Measurements from ENCODE around the gene RFNG.

The RFNG gene

DNA sequence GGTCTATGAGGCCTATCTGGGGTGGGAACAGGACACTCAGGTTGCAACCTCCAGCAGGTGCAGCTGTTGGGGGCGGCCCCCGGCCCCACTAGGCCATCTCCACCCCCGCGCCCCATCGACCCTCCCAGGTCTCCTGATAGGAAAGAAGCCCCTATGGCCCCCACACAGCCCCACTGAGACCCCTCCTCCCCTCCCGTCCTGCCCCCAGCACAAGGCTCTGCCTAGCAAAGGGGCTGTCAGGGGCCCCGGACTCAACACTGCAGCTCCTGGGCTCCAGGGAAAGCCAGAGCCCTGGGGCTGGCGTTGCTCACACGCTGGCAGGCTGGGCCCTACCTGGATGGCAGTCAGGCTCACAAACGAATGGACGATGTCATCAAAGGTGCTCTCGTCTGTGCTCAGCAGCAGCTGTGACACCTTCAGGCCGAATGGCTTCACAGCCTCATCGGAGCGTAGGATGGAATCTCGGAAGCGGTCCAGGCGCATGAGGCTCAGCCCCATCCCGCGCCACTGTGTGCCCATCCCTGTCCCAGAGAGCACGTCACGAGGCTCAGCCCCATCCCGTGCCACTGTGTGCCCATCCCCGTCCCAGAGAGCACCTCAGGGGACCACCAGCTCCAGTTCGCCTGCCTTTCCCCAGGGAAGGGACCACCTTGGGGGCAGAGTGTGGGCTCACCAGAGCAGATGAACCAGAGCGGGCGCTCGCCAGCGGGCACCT lies 39.1 kb upstream of the RFNG start:
- FAIRE-seq: no peak
- DNase-seq (ENCODE audit: extremely low spot score, insufficient read length, low read depth): no peak

DNA sequence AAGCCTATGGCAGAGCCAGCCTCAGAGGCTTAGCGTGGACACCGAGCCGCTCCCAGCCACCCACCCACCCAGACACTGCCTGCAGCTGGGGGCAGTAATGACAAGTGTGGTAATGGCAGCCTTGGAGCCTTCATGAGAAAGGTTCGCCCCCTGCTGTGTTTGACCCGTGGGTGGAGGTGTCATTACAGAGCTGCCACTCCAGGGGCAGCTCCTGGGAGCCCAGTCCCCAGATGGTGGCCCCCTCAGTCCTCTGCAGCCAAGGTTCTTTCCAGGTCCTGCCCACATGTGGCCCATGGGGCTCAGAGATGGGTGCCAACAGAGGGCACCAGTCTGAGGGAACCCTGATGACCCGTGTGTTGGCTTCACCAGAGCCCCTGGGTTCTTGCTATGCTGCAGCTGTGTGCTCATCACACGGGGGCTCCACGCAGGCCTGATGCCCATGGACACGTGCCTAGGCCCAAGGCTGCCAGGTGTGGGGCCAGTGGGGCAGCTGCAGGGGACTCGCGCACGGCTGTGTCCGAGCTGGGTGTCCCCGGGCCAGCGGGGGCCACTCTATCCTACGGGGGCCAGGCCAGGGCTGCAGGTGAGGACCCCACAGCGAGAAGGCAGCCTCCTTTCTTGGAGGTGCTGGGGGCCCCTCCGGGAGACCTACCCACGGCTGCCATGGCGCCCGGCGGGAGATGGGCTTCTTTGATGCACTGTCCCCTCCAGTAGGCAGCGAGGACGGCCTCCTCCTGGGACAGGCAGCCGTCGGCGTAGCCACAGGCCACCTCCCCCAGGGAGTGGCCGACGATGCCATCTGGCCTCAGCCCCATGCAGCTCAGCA lies 38.3 kb upstream of the RFNG start:
- FAIRE-seq (no peak), DNase-seq (ENCODE audit: extremely low spot score, insufficient read length, low read depth) (no peak)

DNA sequence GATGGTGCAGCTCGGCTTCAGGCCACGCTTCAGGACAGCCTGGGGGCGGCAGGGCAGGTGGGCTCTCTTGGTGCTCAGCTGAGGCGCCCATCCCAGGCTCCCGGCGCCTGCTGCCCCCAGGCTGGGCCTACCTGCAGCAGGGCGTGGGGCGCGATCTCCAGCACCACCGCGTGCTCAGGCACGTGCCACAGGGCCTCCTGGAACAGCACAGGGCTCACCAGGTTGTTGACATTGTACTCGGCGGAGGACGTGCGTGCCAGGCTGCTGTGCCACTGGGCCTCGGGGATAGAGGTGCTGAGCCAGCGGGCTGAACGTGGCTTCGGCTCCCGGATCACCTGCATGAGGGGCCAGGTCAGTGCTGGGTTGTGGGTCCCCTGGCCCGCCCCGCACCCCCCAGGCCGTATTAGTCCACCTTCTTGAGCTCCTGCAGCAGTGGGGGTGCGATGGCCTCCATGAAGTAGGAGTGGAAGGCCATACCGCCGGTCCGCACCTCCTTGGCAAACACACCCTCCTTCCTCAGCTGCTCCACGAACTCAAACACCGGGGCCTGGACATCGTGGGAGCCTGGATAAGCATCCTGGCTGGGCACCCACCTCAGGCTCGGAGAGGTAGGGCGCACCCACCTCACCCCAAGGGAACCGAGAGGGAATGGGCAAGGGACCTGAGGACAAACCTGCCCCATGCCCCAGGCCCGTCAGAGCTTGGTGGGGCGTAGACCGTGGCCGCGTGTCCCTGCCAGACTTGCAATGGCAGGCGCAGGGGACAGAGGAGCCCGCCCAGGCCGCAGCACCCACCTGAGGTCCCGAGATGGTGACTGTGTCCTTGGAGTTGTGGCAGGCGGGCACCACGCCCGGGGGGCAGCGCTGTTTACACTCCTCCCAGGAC lies 37.5 kb upstream of the RFNG start:
- no peak for FAIRE-seq
- DNase-seq (ENCODE audit: extremely low spot score, insufficient read length, low read depth): no peak

DNA sequence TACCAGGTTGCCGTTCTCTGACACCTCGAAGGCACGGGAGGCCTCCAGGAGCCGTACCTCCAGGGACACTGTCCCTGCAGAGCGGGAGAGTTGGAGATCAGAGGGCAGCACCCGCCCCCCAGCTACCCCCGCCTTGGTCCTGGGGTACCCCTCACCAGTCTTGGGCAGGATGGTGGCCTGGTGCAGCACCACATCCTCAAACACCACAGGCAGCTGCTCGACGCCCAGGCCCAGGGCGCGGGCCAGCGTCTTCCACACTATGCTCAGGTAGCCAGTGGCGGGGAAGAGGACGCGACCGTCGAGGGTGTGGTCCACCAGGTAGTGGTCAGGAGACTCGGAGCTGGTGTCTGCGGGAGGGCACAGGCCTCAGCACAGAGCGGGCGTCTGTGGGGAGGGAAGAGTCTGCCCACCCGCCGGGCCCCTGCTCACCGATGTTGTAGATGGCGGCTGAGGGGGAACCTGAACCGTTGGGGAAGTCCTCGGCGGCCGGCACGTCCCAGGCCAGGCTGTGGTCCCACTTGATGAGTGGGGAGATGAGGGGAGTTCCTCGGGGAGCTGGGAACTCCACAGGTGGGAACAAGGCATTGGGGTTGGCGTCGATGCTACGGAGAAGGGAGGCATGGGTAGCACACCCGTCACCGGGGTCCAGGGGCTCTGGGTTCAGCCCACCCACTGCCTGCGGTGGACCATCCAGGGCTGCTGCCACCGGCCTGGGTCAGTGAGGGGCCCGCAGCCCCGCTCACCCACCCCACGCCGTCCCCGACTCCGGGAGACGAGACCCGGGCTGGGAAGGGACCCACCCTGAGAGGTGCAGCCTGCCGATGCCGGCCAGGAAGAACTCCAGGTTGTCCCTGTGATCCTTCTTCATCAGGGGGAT lies 36.6 kb upstream of the RFNG start:
- DNase-seq (ENCODE audit: extremely low spot score, insufficient read length, low read depth) (no peak), FAIRE-seq (no peak)

DNA sequence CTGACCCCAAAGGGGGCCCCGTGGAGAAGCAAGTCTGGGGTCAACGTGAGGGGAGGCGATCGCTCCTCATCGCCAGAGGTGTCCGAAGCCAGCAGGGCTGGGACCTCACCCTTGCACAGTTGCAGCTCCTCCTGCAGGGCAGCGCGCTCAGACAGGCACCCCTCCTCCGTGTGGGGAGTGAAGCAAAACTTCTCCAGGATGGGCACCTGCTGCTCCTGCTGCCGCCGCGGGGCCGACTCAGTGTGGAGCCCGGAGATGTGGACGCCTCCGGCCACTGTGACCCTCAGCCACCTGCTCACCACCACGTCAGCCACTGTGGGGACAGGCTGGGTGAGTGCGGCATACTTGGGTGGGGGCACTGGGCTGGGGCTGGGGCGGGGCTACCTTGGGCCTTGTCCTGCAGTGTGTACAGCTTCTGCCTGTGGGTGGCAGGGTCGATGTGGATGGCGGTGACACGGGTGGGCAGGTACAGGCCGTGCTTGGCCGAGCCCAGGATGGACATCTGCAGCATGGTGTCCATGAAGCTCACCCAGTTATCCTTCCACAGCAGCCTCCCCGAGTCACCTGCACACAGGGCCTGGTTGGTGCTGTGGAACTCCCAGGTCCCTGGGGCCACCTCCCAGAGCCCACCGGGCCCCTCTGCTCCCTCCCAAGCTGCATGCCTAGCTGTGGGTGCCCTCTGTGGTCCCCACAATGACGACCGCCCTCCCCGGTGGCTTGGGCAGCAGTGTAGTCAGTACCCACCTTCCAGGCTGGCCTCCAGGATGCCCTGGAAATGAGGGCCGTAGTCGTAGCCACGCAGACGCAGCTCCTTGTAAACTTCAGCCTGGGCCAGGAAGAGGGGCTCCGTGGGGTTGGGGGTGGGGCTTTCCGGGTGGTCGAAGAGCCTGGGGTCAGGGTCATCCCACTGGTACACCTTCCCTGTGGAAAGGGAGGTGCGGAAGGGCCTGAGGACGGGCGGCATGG lies 35.6 kb upstream of the RFNG start:
- no peak for FAIRE-seq

DNA sequence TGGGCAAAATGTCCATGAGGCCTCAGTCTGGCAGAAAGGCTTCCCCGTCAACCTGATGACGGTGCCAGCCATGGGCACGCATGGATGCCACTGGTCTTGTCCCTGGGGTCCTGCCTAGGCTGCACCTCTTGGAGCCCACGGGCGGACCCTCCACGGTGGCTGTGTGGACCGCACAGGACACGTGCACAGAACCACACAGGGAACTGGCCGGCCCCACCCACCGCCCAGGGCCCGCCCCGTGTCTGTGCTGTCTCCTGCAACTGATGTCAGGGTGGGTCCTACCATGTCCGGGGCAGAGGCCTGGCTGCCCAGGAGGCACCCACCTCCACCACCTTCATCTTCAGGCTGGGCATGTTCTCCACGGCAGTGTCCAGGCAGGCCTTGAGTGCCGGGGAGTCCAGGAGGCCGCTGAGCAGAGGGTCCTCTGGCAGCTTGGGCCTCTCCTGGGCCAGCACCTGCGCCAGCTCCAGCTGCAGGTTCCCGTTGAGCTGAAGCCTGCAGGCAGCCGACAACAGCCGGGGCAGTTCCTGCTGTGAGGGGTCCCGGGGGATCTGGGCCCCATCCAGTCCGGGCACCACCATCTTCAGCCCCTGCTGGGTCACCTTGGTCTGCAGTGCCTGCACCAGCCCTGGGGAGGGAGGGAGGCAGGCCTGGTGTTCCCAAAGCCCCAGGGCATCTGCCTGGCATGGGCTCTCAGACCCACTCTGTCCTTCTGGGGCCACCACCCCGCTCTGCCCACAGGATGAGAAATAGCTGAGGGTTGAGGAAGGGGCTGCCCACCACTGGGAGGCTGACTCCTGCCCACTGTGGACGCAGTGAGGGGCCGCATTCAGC lies 34.5 kb upstream of the RFNG start:
- no peak for FAIRE-seq
- DNase-seq (ENCODE audit: extremely low spot score, insufficient read length, low read depth): no peak

More for the DNA sequence above, 35.6 kb upstream of the RFNG start:
- no peak for DNase-seq (ENCODE audit: extremely low spot score, insufficient read length, low read depth)

DNA sequence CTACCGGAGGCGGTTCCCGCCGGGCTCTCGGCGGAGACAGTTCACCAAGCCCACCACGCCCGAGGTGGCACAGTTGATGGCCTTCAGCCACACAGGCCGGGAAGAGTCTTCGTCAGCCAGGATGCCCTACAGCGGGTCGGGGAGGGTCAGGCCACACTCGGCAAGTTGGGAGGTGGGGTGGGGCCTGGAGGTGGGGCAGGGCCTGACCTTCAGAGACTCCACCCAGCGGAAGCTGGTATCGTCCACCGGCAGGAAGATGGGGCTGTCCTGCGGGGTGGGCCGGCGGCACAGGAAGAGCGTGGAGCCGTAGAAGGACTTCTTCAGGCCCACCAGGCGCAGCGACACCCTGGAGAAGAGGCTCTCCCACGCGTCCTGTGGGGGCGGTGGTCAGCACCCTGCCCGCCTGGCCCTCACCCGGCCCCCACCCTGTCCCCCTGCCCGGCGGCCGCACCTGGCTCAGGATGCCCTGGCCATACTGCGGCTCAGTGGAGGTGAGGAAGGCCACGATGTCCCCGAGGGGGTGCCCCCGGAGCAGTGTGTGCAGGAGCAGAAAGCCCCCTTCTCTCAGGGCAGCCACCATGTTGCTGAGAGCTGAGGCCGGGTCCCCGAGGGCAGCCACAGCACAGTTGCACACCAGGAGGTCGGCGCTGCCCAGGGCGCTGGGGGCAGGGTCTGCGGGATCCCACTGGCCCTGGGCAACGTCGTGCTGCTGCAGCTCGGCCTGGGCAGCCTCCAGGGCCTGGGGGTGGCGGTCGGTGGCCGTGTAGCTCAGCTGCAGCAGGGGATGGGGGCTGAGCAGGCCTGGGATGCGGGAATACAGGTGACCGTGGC lies 33.6 kb upstream of the RFNG start:
- DNase-seq (ENCODE audit: extremely low spot score, insufficient read length, low read depth) (no peak), FAIRE-seq (no peak)

DNA sequence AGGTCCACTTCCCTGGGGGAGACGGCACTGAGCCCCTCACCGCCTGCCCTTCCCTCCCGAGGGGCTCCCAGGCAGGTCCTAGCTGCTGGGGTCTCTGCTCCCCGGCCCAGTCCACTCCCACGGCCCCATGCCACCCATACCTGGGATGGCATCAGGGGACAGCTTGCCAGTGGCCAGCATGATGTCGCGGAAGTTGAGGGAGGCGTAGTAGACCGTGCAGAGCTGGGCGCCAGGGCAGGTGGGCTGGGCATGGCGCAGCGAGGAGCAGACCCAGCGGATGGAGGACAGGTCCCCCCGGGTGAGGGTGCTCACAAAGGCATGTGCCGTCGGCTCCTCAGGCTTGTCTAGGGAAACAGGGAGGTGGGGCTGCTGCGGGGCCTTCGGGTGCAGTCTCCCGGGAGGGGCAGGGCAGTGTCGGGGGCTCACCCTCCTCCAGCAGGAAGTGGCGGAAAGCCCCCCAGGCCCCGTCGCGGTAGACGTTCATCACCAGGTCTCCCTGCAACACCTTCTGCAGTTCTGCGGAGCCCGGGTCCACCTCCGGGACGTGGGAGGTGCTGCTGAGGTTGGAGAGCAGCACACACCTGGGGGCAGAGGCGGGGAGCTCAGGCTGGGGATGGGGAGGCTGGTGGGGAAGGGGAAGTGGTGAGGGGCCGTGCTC lies 32.9 kb upstream of the RFNG start:
- no peak for DNase-seq (ENCODE audit: extremely low spot score, insufficient read length, low read depth)
- FAIRE-seq: no peak

DNA sequence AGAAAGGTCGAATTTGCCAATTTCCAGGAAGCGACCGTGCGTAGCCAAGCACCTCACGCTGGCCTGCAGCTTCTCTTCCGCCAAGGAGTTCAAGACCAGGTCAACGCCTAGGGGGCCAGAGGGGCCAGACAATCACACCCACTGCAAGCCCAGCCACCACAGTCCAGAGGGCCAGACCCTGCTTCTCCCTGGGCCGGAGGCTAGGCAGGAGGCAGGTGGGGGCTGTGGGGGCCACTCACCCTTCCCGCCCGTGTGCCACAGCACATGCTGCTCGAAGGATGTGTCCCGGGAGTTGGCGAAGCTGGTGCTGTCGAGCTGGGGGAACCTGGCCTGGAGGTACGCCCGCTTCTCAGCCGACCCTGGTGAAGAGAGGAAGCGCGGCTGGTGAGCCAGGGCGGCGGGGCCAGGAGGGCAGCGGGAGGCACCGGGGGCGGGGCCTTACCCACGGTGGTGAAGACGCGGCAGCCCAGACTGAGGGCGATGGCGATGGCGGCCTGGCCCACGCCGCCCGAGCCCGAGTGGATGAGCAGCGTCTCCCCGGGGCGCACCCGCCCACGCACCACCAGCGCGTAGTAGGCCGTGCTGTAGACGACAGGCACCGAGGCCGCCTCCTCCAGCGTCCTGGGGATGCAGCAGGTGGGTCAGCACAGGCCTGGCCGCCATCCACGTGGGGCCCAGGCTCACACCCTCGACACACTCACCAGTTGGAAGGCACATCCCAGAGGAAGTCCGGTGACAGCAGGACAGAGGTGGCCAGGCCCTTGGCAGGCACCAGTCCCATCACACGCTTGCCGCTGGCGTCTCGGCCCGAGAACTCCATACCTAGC lies 32.1 kb upstream of the RFNG start:
- DNase-seq (ENCODE audit: extremely low spot score, insufficient read length, low read depth) (no peak), FAIRE-seq (no peak)

DNA sequence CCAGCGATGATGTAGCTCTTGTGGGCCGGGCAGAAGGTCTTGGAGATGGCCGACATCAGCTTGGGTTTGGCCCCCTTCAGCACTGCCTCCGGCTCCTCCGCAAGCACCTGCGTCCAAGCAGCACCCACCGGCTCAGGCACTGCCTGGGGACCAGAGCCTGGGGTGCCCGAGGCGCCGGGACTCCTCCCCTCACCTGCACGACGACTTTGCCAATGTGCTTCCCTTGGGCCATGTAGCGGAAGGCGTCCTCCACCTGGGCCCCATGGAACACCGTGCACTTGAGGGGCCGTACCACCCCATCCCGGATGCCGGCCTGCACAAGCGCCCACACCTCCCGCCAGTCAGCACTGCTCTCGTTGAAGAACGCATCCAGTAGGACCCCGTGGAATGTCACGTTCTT lies 31.4 kb upstream of the RFNG start:
- DNase-seq (ENCODE audit: extremely low spot score, insufficient read length, low read depth) (no peak), FAIRE-seq (no peak)

DNA sequence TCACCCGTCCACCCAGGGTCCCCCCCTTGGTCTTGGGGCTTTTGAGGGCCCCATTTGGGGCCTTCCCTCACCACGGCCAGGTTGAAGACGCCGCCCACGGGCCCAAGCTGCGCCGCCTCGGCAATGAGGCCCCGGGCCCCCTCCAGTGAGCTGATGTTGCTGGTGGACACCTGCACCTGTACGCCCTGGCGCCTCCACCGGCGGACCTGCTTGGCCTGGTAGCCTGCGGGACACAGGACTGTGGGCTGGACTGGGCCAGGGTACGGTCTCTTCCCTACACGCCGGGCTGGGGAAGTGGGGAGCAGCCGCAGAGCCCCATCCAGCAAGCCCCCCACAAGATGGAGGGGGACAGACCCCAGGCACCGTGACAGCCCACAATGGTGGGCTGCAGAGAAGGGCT lies 30.8 kb upstream of the RFNG start:
- DNase-seq (ENCODE audit: extremely low spot score, insufficient read length, low read depth) (no peak), FAIRE-seq (no peak)

DNA sequence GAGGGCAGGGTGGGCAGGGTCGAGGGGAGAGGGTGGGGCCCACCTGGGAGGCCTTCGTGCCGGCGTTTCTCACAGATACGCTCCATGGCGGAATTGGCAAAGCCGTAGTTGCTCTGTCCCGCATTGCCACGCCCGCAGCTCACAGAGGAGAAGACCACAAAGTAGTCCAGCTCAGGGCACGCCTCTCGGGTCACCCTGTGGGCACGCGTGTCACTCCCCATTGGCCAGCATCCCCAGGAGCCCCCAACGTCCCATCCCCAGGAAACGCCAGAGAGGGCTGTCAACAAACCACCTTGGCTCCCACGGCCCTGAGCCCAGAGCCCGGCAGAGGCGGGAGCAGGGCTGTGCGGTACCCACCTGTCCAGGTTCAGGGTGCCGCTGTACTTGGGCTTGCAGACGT lies 30.4 kb upstream of the RFNG start:
- no peak for DNase-seq (ENCODE audit: extremely low spot score, insufficient read length, low read depth)
- FAIRE-seq: no peak

DNA sequence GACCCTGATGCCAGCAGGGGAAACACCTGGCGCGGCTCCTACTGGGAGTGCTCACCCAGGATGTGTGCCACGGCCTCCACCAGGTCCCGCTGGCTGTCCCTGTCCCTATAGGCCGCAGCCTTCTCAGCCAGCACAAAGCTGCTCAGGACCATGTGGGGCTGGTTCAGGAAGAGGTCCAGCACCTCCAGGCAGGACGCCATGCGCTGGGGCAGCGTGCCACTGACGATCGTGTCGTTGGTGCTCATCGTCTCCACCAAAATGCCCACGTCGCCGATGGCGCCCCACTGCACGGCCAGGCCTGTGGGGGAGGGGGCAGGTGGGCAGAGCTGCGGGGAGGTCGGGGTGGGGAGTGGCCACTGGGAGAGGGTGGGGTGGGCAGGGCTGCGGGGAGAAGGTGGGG lies 29.9 kb upstream of the RFNG start:
- DNase-seq (ENCODE audit: extremely low spot score, insufficient read length, low read depth) (no peak), FAIRE-seq (no peak)

DNA sequence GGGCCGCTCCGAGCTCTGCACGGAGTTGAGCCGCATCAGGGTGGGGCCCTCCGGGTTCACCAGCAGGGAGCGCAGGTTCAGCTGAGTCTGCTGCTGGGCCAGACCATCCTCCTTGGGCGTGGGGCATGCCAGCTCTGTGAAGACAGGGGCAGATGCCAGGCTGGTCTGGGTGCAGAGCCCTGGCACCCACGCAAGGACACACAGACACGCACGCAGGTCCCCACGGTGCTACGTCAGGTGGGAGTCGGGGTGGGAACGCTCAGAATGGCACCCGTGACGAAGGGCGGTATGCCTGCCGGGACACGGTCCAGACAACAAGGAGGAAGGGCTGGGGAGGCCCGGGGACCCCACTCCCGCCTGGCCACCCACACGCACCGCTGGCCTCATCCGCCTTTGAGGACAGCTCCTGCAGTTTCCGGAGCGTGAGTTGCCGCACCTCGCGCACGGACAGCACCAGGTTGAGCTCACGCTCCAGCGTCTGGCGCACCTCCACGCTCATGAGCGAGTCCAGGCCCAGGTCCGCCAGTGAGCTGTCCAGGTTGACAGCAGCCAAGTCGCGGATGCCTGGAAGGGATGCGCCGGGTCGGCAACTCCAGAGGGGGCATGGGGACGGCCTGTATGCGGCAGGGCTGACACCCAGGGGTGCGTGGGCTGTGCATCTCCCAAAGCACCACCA lies 29.3 kb upstream of the RFNG start:
- FAIRE-seq: no peak
- DNase-seq (ENCODE audit: extremely low spot score, insufficient read length, low read depth): no peak

Measured in GM18507 (cell line).